Small intestine (tissue), 7 donors: ENCODE data around the gene BTBD10. TPM values are rescaled to one million over a fixed set of nuclear protein-coding genes. Genes with fewer than 3 reads are reported as not detected.
"Not testable (repeated sequence)": the region's sequence is repeated elsewhere in the genome, so short reads cannot be mapped to it uniquely, and the experiment has no call there.

Experiments used
- DNase-seq, 2 donors: peaks; one replicate each; pipeline versions ENCODE4 v3.0.0 to v3.0.0-alpha.2; 2013
- FAIRE-seq: peaks from 2 replicates; lab custom pipeline; 2012; peaks lifted over from hg19 to GRCh38; lab: Jason Lieb, UNC
- H3K27ac ChIP-seq, 3 donors: one replicate each; pipeline ENCODE4 v1.5.1; 2013; ENCODE audit warnings: low read length in 2 of 3, mild to moderate bottlenecking in 2 of 3, control low read depth in 1 of 3, inconsistent platforms in 1 of 3, low read depth in 1 of 3, moderate library complexity in 1 of 3
- H3K27me3 ChIP-seq, 3 donors: one replicate each; pipeline ENCODE4 v1.6.1; 2013; ENCODE audit warnings: low read length in 3 of 3, inconsistent platforms in 1 of 3; ENCODE audit not compliant: control insufficient read depth in 3 of 3, insufficient read depth in 3 of 3
- H3K36me3 ChIP-seq, 3 donors: one replicate each; pipeline ENCODE4 v1.6.1; 2013; ENCODE audit warnings: low read length in 3 of 3, inconsistent platforms in 1 of 3, low read depth in 1 of 3, mild to moderate bottlenecking in 1 of 3, moderate library complexity in 1 of 3; ENCODE audit not compliant: control insufficient read depth in 3 of 3, insufficient read depth in 2 of 3
- H3K4me1 ChIP-seq, 3 donors: one replicate each; pipeline ENCODE4 v1.6.1; 2013; ENCODE audit warnings: low read length in 2 of 3, inconsistent platforms in 1 of 3, low read depth in 1 of 3, mild to moderate bottlenecking in 1 of 3, moderate library complexity in 1 of 3; ENCODE audit not compliant: control insufficient read depth in 3 of 3, insufficient read depth in 2 of 3
- H3K4me3 ChIP-seq, 3 donors: one replicate each; pipeline ENCODE4 v1.5.1; 2013; ENCODE audit warnings: low read length in 3 of 3, control low read depth in 1 of 3, inconsistent platforms in 1 of 3, low read depth in 1 of 3, mild to moderate bottlenecking in 1 of 3, moderate library complexity in 1 of 3
- H3K9me3 ChIP-seq, 2 donors: one replicate each; pipeline ENCODE4 v1.6.1; 2013; ENCODE audit warnings: low read depth in 1 of 2, low read length in 1 of 2; ENCODE audit not compliant: control insufficient read depth in 2 of 2, insufficient read depth in 1 of 2
- WGBS, 3 donors: extraction: QIAGEN DNeasy Blood & Tissue Kit; methylation state at CpG; one replicate each; pipeline ENCODE4 v1.1.7; 2013; 5-methylcytosine and 5-hydroxymethylcytosine counted together
- polyA plus RNA-seq, 4 donors: library from polyadenylated mRNA; stranded (reverse) in 3 of 4; unstranded in 1 of 4; fragments of 200-250 nt in 3 of 4; fragments of 120-200 nt in 1 of 4; gene quantifications; one replicate each; pipeline versions ENCODE4 v1.2.1 to v1.2.3, GENCODE V29; 2013
- donor health status: healthy with polysubstance abuse.
- donor health status: control.
- donor health status: control.
- donor health status: Bipolar disorder and iron deficiency.
- donor health status: healthy.

BTBD10 gene
- polyA plus RNA-seq, 4 donors = 18.7 to 21.1 (median 20.2) TPM

DNA sequence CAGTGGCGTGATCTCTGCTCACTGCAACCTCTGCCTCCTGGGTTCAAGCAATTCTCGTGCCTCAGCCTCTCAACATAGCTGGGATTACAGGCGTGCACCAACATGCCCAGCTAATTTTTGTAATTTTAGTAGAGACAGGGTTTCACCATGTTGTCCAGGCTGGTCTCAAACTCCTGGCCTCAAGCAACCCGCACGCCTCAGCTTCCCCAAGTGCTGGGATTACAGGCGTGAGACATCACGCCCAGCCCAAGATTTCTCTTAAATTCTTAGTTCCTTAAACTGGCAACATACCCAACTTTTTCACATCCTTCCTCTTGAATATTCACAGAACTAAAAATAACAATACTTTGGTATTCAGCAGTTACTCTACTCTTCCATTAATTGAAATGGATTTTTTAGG lies 26.2 kb downstream of the BTBD10 start:
- 93 to 95% (median 94%) methylated on average over 7 of the region's 7 CpGs for WGBS, 3 donors
- not testable (repeated sequence) for H3K27me3 ChIP-seq, FAIRE-seq

GRCh38 chr11:13434247-13435205 lies 28.5 kb downstream of the BTBD10 start:
- Histone ChIP-seq H3K27ac (no peak overlapping the region), H3K9me3 (no peaks in the 10 kb centered on the region), H3K27me3 (no peaks in the 10 kb centered on the region), H3K4me1 (no peaks in the 10 kb centered on the region), H3K4me3 (no peak overlapping the region), H3K36me3 (no peaks in the 10 kb centered on the region)
- 93 to 97% (median 95%) methylated on average over 6 of the region's 6 CpGs for WGBS, 3 donors
- FAIRE-seq (no peak), DNase-seq (peak in 1 of 2 donors; percentile 14)

More for the DNA sequence above, 26.2 kb downstream of the BTBD10 start:
- H3K4me3 ChIP-seq, H3K27ac ChIP-seq, DNase-seq, H3K9me3 ChIP-seq, H3K36me3 ChIP-seq, H3K4me1 ChIP-seq: not testable (repeated sequence)

DNA sequence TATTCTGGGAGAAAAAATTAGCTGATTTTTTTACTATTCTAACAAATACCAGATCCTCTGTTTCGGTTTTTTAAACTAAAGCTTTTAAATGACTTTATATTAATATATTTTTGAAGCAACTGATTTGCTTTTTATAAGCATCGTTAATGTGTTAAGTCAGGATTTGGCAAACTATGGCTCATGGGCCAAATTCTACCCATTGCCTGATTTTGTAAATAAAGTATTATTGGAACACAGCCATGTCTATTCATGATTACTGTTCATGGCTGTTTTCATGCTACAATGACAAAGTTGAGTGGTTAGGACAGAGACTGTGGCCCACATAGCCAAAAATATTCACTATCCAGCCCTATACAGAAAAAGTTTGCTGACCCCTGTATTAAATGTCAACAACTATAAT lies 29.6 kb downstream of the BTBD10 start:
- no peaks in the 10 kb centered on the region for H3K4me1 ChIP-seq
- WGBS, 3 donors = 96 to 98% (median 97%) methylated on average over 2 of the region's 2 CpGs
- no peak for FAIRE-seq

GRCh38 chr11:13429836-13430235 lies 33.2 kb downstream of the BTBD10 start:
- Histone ChIP-seq H3K4me1 (no peaks in the 10 kb centered on the region), H3K9me3 (peaks cover 0 to 4% of the 10 kb centered on the region in 2 donors), H3K27ac (no peak overlapping the region), H3K27me3 (no peaks in the 10 kb centered on the region), H3K36me3 (no peaks in the 10 kb centered on the region), H3K4me3 (no peak overlapping the region)
- DNase-seq (no peak), FAIRE-seq (no peak)
- 93 to 96% (median 95%) methylated on average over 3 of the region's 3 CpGs for WGBS, 3 donors

More for the DNA sequence above, 29.6 kb downstream of the BTBD10 start:
- Histone ChIP-seq H3K9me3 (no peaks in the 10 kb centered on the region), H3K36me3 (no peaks in the 10 kb centered on the region), H3K4me3 (no peak overlapping the region), H3K27me3 (no peaks in the 10 kb centered on the region), H3K27ac (no peak overlapping the region)
- no peak for DNase-seq

DNA sequence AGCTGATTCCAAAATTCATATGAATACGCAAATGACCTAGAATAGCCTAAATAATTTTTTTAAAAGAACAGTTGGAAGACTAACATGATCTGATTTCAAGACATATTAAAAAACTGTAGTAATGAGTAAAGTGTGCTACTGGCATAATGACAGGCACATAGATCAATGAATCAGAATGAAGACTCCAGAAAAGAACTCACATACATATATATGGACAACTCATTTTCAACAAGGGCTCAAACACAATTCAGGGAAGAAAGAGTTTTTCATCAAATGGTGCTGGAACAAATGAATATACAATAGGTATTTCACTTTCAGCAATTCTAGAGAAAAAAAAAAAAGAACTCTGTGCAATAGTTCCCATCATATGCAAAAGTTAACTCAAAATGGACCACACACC lies 33.7 kb downstream of the BTBD10 start:
- Histone ChIP-seq H3K36me3 (no peaks in the 10 kb centered on the region), H3K4me3 (no peak overlapping the region), H3K9me3 (peaks cover 0 to 4% of the 10 kb centered on the region in 2 donors), H3K27ac (no peak overlapping the region), H3K27me3 (no peaks in the 10 kb centered on the region), H3K4me1 (no peaks in the 10 kb centered on the region)
- 98 to 100% (median 99%) methylated on average over 1 of the region's 1 CpG for WGBS, 3 donors
- FAIRE-seq = no peak
- no peak for DNase-seq

- no peak overlapping the region for H3K27ac ChIP-seq
- H3K4me3 ChIP-seq = no peak overlapping the region
- no peaks in the 10 kb centered on the region for H3K36me3 ChIP-seq
- H3K9me3 ChIP-seq = peaks cover 0 to 4% of the 10 kb centered on the region in 2 donors
- no peak for DNase-seq
- FAIRE-seq = peak; percentile 68
- no peaks in the 10 kb centered on the region for H3K4me1 ChIP-seq
- H3K27me3 ChIP-seq = no peaks in the 10 kb centered on the region
Observed at GRCh38 chr11:13427440-13427839, 35.6 kb downstream of the BTBD10 start.

DNA sequence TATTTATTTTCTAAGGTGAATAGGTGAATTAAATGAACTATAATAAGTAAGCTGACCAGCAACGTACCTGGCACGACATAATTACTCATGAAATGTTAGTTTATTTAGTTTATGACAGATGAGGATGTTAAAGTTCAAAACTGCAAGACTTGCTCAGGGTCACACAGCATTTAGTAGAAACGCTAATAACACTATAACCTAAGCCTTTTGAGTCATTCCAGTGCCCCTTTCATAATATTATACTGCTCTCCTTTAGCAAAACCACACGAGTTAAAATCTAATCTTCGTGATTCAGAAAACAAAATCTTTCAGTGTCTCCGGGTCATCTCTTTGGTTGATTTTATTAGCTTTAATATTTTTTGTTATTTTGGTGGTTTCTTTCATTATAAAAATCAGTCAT lies 39.6 kb downstream of the BTBD10 start:
- Histone ChIP-seq H3K4me3 (no peak overlapping the region), H3K36me3 (peaks cover 0 to 2% (median 2%) of the 10 kb centered on the region in 3 donors), H3K4me1 (no peaks in the 10 kb centered on the region), H3K27ac (no peak overlapping the region), H3K9me3 (peaks cover 0 to 4% of the 10 kb centered on the region in 2 donors), H3K27me3 (no peaks in the 10 kb centered on the region)
- 46 to 71% (median 63%) methylated on average over 6 of the region's 6 CpGs for WGBS, 3 donors
- no peak for DNase-seq
- no peak for FAIRE-seq

- WGBS, 3 donors = 92 to 97% (median 95%) methylated on average over 6 of the region's 6 CpGs
- no peaks in the 10 kb centered on the region for H3K9me3 ChIP-seq
- H3K4me3 ChIP-seq = no peak overlapping the region
- H3K36me3 ChIP-seq = peaks cover 2% of the 10 kb centered on the region in 3 donors
- DNase-seq (no peak), FAIRE-seq (no peak)
- H3K27me3 ChIP-seq = no peaks in the 10 kb centered on the region
- H3K27ac ChIP-seq = no peak overlapping the region
- H3K4me1 ChIP-seq = no peaks in the 10 kb centered on the region
Observed at GRCh38 chr11:13421561-13421960, 41.5 kb downstream of the BTBD10 start.
